Astrocyte (in vitro differentiated cells and primary cell): ENCODE results near the gene C2.
"Not testable (repeated sequence)": the region's sequence is repeated elsewhere in the genome, so short reads cannot be mapped to it uniquely, and the experiment has no call there.

ENCODE experiments used
- CTCF ChIP-seq: IDR thresholded peaks from 2 replicates; pipeline ENCODE4 v1.5.1; 2011; ENCODE audit warnings: low read depth, mild to moderate bottlenecking, inconsistent platforms, low read length, moderate library complexity; ENCODE audit not compliant: insufficient read depth
- EZH2 ChIP-seq: IDR thresholded peaks from 2 replicates; pipeline ENCODE4 v1.6.1; 2012; ENCODE audit warnings: mild to moderate bottlenecking, low read length, inconsistent platforms; ENCODE audit not compliant: insufficient read depth

- TF ChIP-seq CTCF, EZH2: not testable (repeated sequence)
Observed at GRCh38 chr6:31976065-31976464, 48.5 kb downstream of the C2 start.
